GM10266 (cell line): ENCODE results near the gene PCLO.

Experiments
- DNase-seq: peaks from one replicate; pipeline ENCODE4 v3.0.0; 2012; ENCODE audit errors: extremely low spot score
- CTCF ChIP-seq: IDR thresholded peaks from 2 replicates; pipeline ENCODE4 v1.5.1; 2012; ENCODE audit warnings: mild to moderate bottlenecking, low read depth; ENCODE audit not compliant: control insufficient read depth, insufficient read depth; ENCODE audit errors: missing control alignments

Gene PCLO

GRCh38 chr7:83156006-83156405 lies 6.7 kb downstream of the PCLO start:
- TF ChIP-seq CTCF, result no peak
- DNase-seq, result no peak

GRCh38 chr7:83155407-83155806 lies 7.3 kb downstream of the PCLO start:
- DNase-seq, result no peak
- TF ChIP-seq CTCF, result no peak

GRCh38 chr7:83153419-83153818 lies 9.3 kb downstream of the PCLO start:
- no peak for DNase-seq
- no peak for TF ChIP-seq CTCF

GRCh38 chr7:83150310-83150709 lies 12.4 kb downstream of the PCLO start:
- no peak for TF ChIP-seq CTCF
- DNase-seq, result no peak

- no peak for TF ChIP-seq CTCF
Measured at GRCh38 chr7:83149466-83149865, 13.2 kb downstream of the PCLO start.

GRCh38 chr7:83148776-83149175 lies 13.9 kb downstream of the PCLO start:
- DNase-seq, result no peak
- no peak for TF ChIP-seq CTCF

More at GRCh38 chr7:83149466-83149865, 13.2 kb downstream of the PCLO start:
- no peak for DNase-seq

- no peak for DNase-seq
- no peak for TF ChIP-seq CTCF
Measured at GRCh38 chr7:83143107-83143506, 19.6 kb downstream of the PCLO start.
